NCI-H748 (cell line): ENCODE data around the gene MIPOL1.

Source experiments
- DNase-seq: peaks from one replicate; lab custom pipeline; 2025; ENCODE audit not compliant: unreplicated experiment; lab: John Stamatoyannopoulos, UW

Gene MIPOL1

GRCh38 chr14:37594971-37595808 lies 397.5 kb downstream of the MIPOL1 start, which contains the start of the genes FOXA1 and TTC6:
Gene FOXA1, minus strand, starts transcription at chr14:37595249. Its CDS starts 277 bp downstream, at chr14:37594972.
Gene TTC6, plus strand, starts transcription at chr14:37595629. Its CDS starts 26,436 bp downstream, at chr14:37622065.
- peak; percentile 98 for DNase-seq

- peak; percentile 99 for DNase-seq
Observed at GRCh38 chr14:37595809-37596621, 398.3 kb downstream of the MIPOL1 start.

- DNase-seq: peak; percentile 50
Observed at GRCh38 chr14:37596790-37597472, 399.2 kb downstream of the MIPOL1 start.

- peak; percentile 32 for DNase-seq
Observed at GRCh38 chr14:37597538-37597913, 399.8 kb downstream of the MIPOL1 start.

GRCh38 chr14:37597914-37598746 lies 400.4 kb downstream of the MIPOL1 start:
- DNase-seq: no peak

GRCh38 chr14:37598747-37599506 lies 401.2 kb downstream of the MIPOL1 start:
- DNase-seq: peak; percentile 33

GRCh38 chr14:37599507-37600368 lies 402.0 kb downstream of the MIPOL1 start:
- DNase-seq: peak; percentile 87

GRCh38 chr14:37600880-37601741 lies 403.4 kb downstream of the MIPOL1 start:
- no peak for DNase-seq

- no peak for DNase-seq
Observed at GRCh38 chr14:37601865-37602264, 404.1 kb downstream of the MIPOL1 start.
